Forelimb muscle (tissue), 1 donor: ENCODE measurements around the gene CLVS2. TPM values are rescaled to one million over a fixed set of nuclear protein-coding genes. Genes with fewer than 3 reads are reported as not detected.

Experiments
- DNase-seq: peaks from one replicate; pipeline ENCODE4 v3.0.0-alpha.2; 2013; ENCODE audit warnings: low read depth
- polyA plus RNA-seq: library from polyadenylated mRNA; unstranded; fragments of 120-200 nt; gene quantifications from one replicate; pipeline ENCODE4 v1.2.1, GENCODE V29; 2013; ENCODE audit not compliant: insufficient read length

CLVS2 gene
- polyA plus RNA-seq, 1 donor = 0.34 TPM

GRCh38 chr6:123024976-123025375 lies 28.9 kb downstream of the CLVS2 start:
- DNase-seq = no peak

GRCh38 chr6:123027408-123027807 lies 31.4 kb downstream of the CLVS2 start:
- no peak for DNase-seq

- no peak for DNase-seq
Measured at GRCh38 chr6:123028263-123028662, 32.2 kb downstream of the CLVS2 start.

GRCh38 chr6:123030282-123030681 lies 34.2 kb downstream of the CLVS2 start:
- no peak for DNase-seq

GRCh38 chr6:123036648-123037047 lies 40.6 kb downstream of the CLVS2 start:
- DNase-seq = no peak

GRCh38 chr6:123039431-123039830 lies 43.4 kb downstream of the CLVS2 start:
- no peak for DNase-seq

- DNase-seq = no peak
Measured at GRCh38 chr6:123042401-123042800, 46.4 kb downstream of the CLVS2 start.

- DNase-seq = no peak
Measured at GRCh38 chr6:123044341-123044860, 48.4 kb downstream of the CLVS2 start.

- no peak for DNase-seq
Measured at GRCh38 chr6:123053602-123054225, 57.7 kb downstream of the CLVS2 start.

GRCh38 chr6:123055256-123055655 lies 59.2 kb downstream of the CLVS2 start:
- no peak for DNase-seq

- DNase-seq = no peak
Measured at GRCh38 chr6:123062670-123063069, 66.6 kb downstream of the CLVS2 start.

- no peak for DNase-seq
Measured at GRCh38 chr6:123064038-123064437, 68.0 kb downstream of the CLVS2 start.

- DNase-seq = no peak
Measured at GRCh38 chr6:123074616-123075015, 78.6 kb downstream of the CLVS2 start.

GRCh38 chr6:123085403-123085802 lies 89.4 kb downstream of the CLVS2 start:
- DNase-seq = no peak

GRCh38 chr6:123089226-123089625 lies 93.2 kb downstream of the CLVS2 start:
- DNase-seq = no peak

- no peak for DNase-seq
Measured at GRCh38 chr6:123091091-123091895, 95.3 kb downstream of the CLVS2 start.

- DNase-seq = no peak
Measured at GRCh38 chr6:123091896-123092271, 95.8 kb downstream of the CLVS2 start.

- DNase-seq = no peak
Measured at GRCh38 chr6:123094795-123095194, 98.8 kb downstream of the CLVS2 start.

- no peak for DNase-seq
Measured at GRCh38 chr6:123105561-123105960, 109.5 kb downstream of the CLVS2 start.

- no peak for DNase-seq
Measured at GRCh38 chr6:123116370-123116769, 120.3 kb downstream of the CLVS2 start.

- no peak for DNase-seq
Measured at GRCh38 chr6:123117145-123117908, 121.3 kb downstream of the CLVS2 start.

GRCh38 chr6:123118811-123119210 lies 122.8 kb downstream of the CLVS2 start:
- no peak for DNase-seq
